D341Med (cell line): ENCODE data around the gene PBX4.

Experiments used
- DNase-seq: peaks from one replicate; pipeline ENCODE4 v3.0.0; 2012; ENCODE audit warnings: low spot score

Gene PBX4

GRCh38 chr19:19553670-19554069 is 64.8 kb downstream of the PBX4 start:
- no peak for DNase-seq

- peak; percentile 78 for DNase-seq
Observed at GRCh38 chr19:19552798-19553197, 65.7 kb downstream of the PBX4 start.

- DNase-seq: no peak
Observed at GRCh38 chr19:19551853-19552192, 66.7 kb downstream of the PBX4 start.

GRCh38 chr19:19550972-19551852 is 67.3 kb downstream of the PBX4 start:
- DNase-seq: peak; percentile 65

GRCh38 chr19:19550485-19550929 is 68.0 kb downstream of the PBX4 start:
- DNase-seq: no peak

- no peak for DNase-seq
Observed at GRCh38 chr19:19549804-19550464, 68.6 kb downstream of the PBX4 start.

GRCh38 chr19:19548915-19549759 is 69.3 kb downstream of the PBX4 start:
- no peak for DNase-seq

GRCh38 chr19:19547674-19548336 is 70.7 kb downstream of the PBX4 start:
- no peak for DNase-seq

- no peak for DNase-seq
Observed at GRCh38 chr19:19546751-19547162, 71.7 kb downstream of the PBX4 start.

GRCh38 chr19:19545707-19546106 is 72.8 kb downstream of the PBX4 start:
- no peak for DNase-seq

- no peak for DNase-seq
Observed at GRCh38 chr19:19544954-19545591, 73.4 kb downstream of the PBX4 start.

GRCh38 chr19:19544257-19544953 is 74.1 kb downstream of the PBX4 start:
- no peak for DNase-seq

GRCh38 chr19:19543640-19544039 is 74.8 kb downstream of the PBX4 start:
- DNase-seq: no peak

GRCh38 chr19:19543101-19543500 is 75.4 kb downstream of the PBX4 start:
- DNase-seq: no peak

GRCh38 chr19:19542507-19542906 is 76.0 kb downstream of the PBX4 start:
- no peak for DNase-seq

GRCh38 chr19:19541616-19542015 is 76.9 kb downstream of the PBX4 start:
- DNase-seq: no peak

GRCh38 chr19:19540715-19541515 is 77.6 kb downstream of the PBX4 start:
- DNase-seq: no peak

GRCh38 chr19:19540064-19540714 is 78.3 kb downstream of the PBX4 start:
- no peak for DNase-seq

- no peak for DNase-seq
Observed at GRCh38 chr19:19539698-19540063, 78.8 kb downstream of the PBX4 start.

GRCh38 chr19:19538785-19539166 is 79.7 kb downstream of the PBX4 start:
- DNase-seq: no peak
